Mammary epithelial cell (primary cell): ENCODE results near the gene FAM13A.

Experiments used
- EZH2 ChIP-seq: IDR thresholded peaks from 2 replicates; pipeline ENCODE4 v1.6.1; 2012; ENCODE audit warnings: low read length, inconsistent platforms, borderline replicate concordance
- TF ChIP-seq, protein P1 (sequence below), 2 donors: IDR thresholded peaks in 1 of 2; conservative IDR thresholded peaks in 1 of 2; 2 replicates each; pipeline ENCODE4 v1.5.1; 2011 to 2012; ENCODE audit warnings: inconsistent platforms in 2 of 2, low read length in 2 of 2, mild to moderate bottlenecking in 2 of 2, control low read depth in 1 of 2, low read depth in 1 of 2; ENCODE audit not compliant: insufficient read depth in 1 of 2; ENCODE audit errors: extremely low read depth in 1 of 2

DNA sequence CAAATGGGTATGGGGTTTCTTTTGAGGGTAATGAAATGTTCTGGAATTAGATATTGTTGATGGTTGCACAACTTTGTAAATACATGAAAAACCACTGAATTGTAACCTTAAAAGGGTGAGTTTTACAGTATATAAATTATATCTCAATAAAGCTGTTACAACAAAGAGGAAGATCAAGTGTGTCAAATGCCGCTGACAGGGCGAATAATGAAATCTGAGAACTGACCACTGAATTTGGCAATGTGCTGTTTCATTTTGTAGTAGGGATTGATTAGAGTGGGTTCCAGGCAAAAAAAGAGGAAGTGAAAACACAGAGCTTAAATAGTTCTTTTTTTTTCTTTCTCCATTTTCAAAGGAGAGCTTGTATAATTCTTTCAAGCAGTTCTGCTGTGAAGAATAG lies 198.2 kb downstream of the FAM13A start:
- TF ChIP-seq, protein P1, sequence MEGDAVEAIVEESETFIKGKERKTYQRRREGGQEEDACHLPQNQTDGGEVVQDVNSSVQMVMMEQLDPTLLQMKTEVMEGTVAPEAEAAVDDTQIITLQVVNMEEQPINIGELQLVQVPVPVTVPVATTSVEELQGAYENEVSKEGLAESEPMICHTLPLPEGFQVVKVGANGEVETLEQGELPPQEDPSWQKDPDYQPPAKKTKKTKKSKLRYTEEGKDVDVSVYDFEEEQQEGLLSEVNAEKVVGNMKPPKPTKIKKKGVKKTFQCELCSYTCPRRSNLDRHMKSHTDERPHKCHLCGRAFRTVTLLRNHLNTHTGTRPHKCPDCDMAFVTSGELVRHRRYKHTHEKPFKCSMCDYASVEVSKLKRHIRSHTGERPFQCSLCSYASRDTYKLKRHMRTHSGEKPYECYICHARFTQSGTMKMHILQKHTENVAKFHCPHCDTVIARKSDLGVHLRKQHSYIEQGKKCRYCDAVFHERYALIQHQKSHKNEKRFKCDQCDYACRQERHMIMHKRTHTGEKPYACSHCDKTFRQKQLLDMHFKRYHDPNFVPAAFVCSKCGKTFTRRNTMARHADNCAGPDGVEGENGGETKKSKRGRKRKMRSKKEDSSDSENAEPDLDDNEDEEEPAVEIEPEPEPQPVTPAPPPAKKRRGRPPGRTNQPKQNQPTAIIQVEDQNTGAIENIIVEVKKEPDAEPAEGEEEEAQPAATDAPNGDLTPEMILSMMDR (conservative IDR thresholded peaks at IDR 0.05 in 1 of 2, IDR thresholded peaks at IDR 0.05 in 1 of 2; ENCODE audit: extremely low read depth in 1 of 2, insufficient read depth in 1 of 2, low read depth in 1 of 2, low read length in 2 of 2) = no peak
- TF ChIP-seq EZH2 = no peak
